Neuronal stem cell (in vitro differentiated cells): Measurements from ENCODE around the gene WAC.
A peak's percentile ranks its signal among the peaks of the same experiment; 100 is the strongest.

Experiments used
- DNase-seq: peaks from one replicate; pipeline ENCODE4 v3.0.0-alpha.2; 2013; ENCODE audit warnings: low spot score
- H2AFZ ChIP-seq: one replicate; pipeline ENCODE4 v1.6.1; 2013; ENCODE audit warnings: mild to moderate bottlenecking, low read length, inconsistent platforms
- H2AK5ac ChIP-seq: 2 replicates; pipeline ENCODE4 v1.6.1; 2013; ENCODE audit warnings: low read depth, mild to moderate bottlenecking, inconsistent platforms, low read length, moderate library complexity, mixed read lengths
- H2BK120ac ChIP-seq: 2 replicates; pipeline ENCODE4 v1.6.1; 2013; ENCODE audit warnings: low read depth, mild to moderate bottlenecking, inconsistent platforms, low read length, moderate library complexity, mixed read lengths
- H2BK12ac ChIP-seq: one replicate; pipeline ENCODE4 v1.6.1; 2013; ENCODE audit warnings: low read length, inconsistent platforms
- H2BK15ac ChIP-seq: 2 replicates; pipeline ENCODE4 v1.6.1; 2013; ENCODE audit warnings: mild to moderate bottlenecking, low read length, inconsistent platforms, mixed read lengths
- H2BK5ac ChIP-seq: one replicate; pipeline ENCODE4 v1.6.1; 2013; ENCODE audit warnings: inconsistent platforms, mild to moderate bottlenecking, low read length, moderate library complexity
- H3K14ac ChIP-seq: one replicate; pipeline ENCODE4 v1.6.1; 2013; ENCODE audit warnings: low read length, inconsistent platforms
- H3K18ac ChIP-seq: 2 replicates; pipeline ENCODE4 v1.6.1; 2013; ENCODE audit warnings: low read length, inconsistent platforms
- H3K23ac ChIP-seq: 2 replicates; pipeline ENCODE4 v1.6.1; 2013; ENCODE audit warnings: low read depth, mild to moderate bottlenecking, mixed read lengths, low read length, inconsistent platforms; ENCODE audit not compliant: poor library complexity
- H3K27ac ChIP-seq: replicated peaks from 3 replicates; pipeline ENCODE4 v1.5.1; 2013; ENCODE audit warnings: low read length, inconsistent platforms
- H3K27me3 ChIP-seq, 3 experiments: 2 replicates each; pipeline ENCODE4 v1.6.1; 2013; ENCODE audit warnings: low read length in 3 of 3, mild to moderate bottlenecking in 2 of 3, inconsistent platforms in 1 of 3, low read depth in 1 of 3, mixed read lengths in 1 of 3, moderate library complexity in 1 of 3; ENCODE audit not compliant: control insufficient read depth in 3 of 3, insufficient read depth in 3 of 3
- H3K36me3 ChIP-seq, 2 donors: replicated peaks in 1 of 2; 2 replicates each; pipeline ENCODE4 v1.6.1; 2013; ENCODE audit warnings: low read length in 2 of 2; ENCODE audit not compliant: control insufficient read depth in 2 of 2, insufficient read depth in 2 of 2
- H3K4ac ChIP-seq: 2 replicates; pipeline ENCODE4 v1.6.1; 2013; ENCODE audit warnings: inconsistent platforms, mild to moderate bottlenecking, low read length, moderate library complexity
- H3K4me1 ChIP-seq, 2 donors: 1 replicate in 1 of 2; 2 replicates in 1 of 2; pipeline ENCODE4 v1.6.1; 2013; ENCODE audit warnings: low read length in 2 of 2, low read depth in 1 of 2; ENCODE audit not compliant: control insufficient read depth in 2 of 2, insufficient read depth in 1 of 2
- H3K4me2 ChIP-seq: one replicate; pipeline ENCODE4 v1.6.1; 2013; ENCODE audit warnings: mild to moderate bottlenecking, low read length, inconsistent platforms; ENCODE audit not compliant: insufficient read depth, poor library complexity, severe bottlenecking
- H3K4me3 ChIP-seq, 2 donors: 2 replicates each; pipeline ENCODE4 v1.5.1; 2013; ENCODE audit warnings: low read length in 2 of 2, mild to moderate bottlenecking in 2 of 2, inconsistent platforms in 1 of 2, moderate library complexity in 1 of 2
- H3K79me1 ChIP-seq: one replicate; pipeline ENCODE4 v1.6.1; 2013; ENCODE audit warnings: low read depth, mild to moderate bottlenecking, inconsistent platforms, low read length, moderate library complexity
- H3K9ac ChIP-seq: one replicate; pipeline ENCODE4 v1.6.1; 2013; ENCODE audit warnings: mild to moderate bottlenecking, low read depth, low read length, inconsistent platforms; ENCODE audit not compliant: poor library complexity
- H3K9me3 ChIP-seq, 2 donors: replicated peaks in 1 of 2; 2 replicates each; pipeline versions ENCODE3 to v1.6.1; 2013; ENCODE audit warnings: low read length in 2 of 2, mild to moderate bottlenecking in 2 of 2, inconsistent platforms in 1 of 2, low read depth in 1 of 2, mixed read lengths in 1 of 2, moderate library complexity in 1 of 2; ENCODE audit not compliant: control insufficient read depth in 2 of 2, insufficient read depth in 1 of 2
- H4K8ac ChIP-seq: one replicate; pipeline ENCODE4 v1.6.1; 2013; ENCODE audit warnings: low read depth, mild to moderate bottlenecking, inconsistent platforms, low read length, moderate library complexity
- H4K91ac ChIP-seq: one replicate; pipeline ENCODE4 v1.6.1; 2013; ENCODE audit warnings: low read length, low read depth, mild to moderate bottlenecking, inconsistent platforms; ENCODE audit not compliant: poor library complexity
- WGBS, 2 donors: extraction: QIAGEN DNeasy Blood & Tissue Kit; methylation state at CpG; one replicate each; pipeline ENCODE4 v1.1.7; 2013; ENCODE audit warnings: missing lambda C conversion rate in 2 of 2, mixed read lengths in 1 of 2; ENCODE audit not compliant: insufficient read length in 2 of 2, insufficient replicate concordance in 1 of 2; ENCODE audit errors: extremely low coverage in 2 of 2; 5-methylcytosine and 5-hydroxymethylcytosine counted together

WAC gene

DNA sequence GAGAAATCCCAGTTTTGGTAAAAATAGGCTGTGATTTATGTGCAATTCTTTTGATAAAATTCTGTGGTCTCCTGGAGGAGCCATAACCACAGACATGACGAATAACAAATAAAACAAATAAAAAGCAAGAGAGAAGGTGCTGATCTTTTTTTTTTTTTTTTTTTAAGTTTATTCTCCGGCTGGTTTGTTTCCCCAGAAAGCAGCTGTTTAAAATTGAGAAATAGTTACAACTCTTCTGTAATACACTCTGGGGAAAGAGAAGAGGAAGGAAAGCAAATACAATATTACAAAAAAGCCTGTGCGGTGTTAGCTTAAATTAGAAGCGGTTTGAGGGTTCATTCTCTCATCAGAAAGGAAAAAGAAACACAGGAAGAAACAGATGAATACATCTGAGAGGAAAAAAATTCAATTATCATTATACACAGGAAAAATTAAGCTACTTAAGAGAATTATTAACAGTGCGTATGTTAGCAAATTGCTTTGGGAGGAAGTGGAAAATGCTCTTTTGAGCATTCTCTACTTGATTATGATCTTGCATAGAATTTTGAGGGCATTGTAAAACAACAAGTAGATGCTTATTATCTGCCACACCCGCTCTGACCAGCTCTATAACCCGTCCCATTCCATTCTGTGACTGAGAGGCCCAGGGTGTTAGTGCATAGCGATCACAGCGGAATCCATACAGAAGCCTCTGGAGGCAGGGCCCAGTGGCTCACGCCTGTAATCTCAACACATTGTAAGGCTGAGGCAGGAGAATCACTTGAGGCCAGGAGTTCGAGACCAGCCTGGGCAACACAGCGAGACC lies 40.6 kb upstream of the WAC start:
- H3K4me3 ChIP-seq, result no peak overlapping the region
- no peak overlapping the region for H3K9ac ChIP-seq
- no peak for DNase-seq
- H2BK15ac ChIP-seq, result no peak overlapping the region
- H4K8ac ChIP-seq, result no peak overlapping the region
- H3K27me3 ChIP-seq, result no peaks in the 10 kb centered on the region
- no peak overlapping the region for H2AFZ ChIP-seq
- WGBS, 2 donors, result no CpG with 5 or more reads among the region's 12 CpGs
- H3K14ac ChIP-seq, result no peak overlapping the region
- H2AK5ac ChIP-seq, result no peak overlapping the region
- no peaks in the 10 kb centered on the region for H3K9me3 ChIP-seq
- no peaks in the 10 kb centered on the region for H3K79me1 ChIP-seq
- H3K18ac ChIP-seq, result no peak overlapping the region
- no peak overlapping the region for H2BK120ac ChIP-seq
- H2BK5ac ChIP-seq, result no peak overlapping the region
- no peak overlapping the region for H3K27ac ChIP-seq
- no peak overlapping the region for H3K4me2 ChIP-seq
- H4K91ac ChIP-seq, result no peak overlapping the region
- no peaks in the 10 kb centered on the region for H3K4me1 ChIP-seq
- H3K4ac ChIP-seq, result no peak overlapping the region
- no peak overlapping the region for H2BK12ac ChIP-seq
- no peaks in the 10 kb centered on the region for H3K36me3 ChIP-seq
- no peak overlapping the region for H3K23ac ChIP-seq

DNA sequence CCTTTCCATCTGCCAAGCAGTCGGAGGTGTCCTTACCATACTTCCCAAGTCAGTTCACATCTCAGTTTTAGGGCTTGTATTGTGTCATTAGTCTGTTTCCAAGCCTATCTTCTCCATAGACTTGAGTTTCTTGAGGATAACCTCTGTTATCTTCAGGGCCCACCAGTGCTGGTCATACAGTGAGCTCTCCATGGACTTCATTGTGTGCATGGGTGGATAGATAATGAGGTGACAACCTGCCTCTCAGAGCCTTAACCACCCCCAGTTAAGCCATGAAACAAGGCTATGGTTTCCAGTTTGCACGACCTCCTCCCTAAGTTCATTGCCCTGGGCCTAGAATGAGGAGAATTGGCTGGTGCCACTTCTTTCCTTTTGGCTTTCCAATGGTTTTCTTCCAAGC lies 38.5 kb upstream of the WAC start:
- no peak overlapping the region for H3K23ac ChIP-seq
- H3K4me2 ChIP-seq, result no peak overlapping the region
- no peaks in the 10 kb centered on the region for H3K9me3 ChIP-seq
- H2BK5ac ChIP-seq, result no peak overlapping the region
- H3K79me1 ChIP-seq, result no peaks in the 10 kb centered on the region
- H3K9ac ChIP-seq, result no peak overlapping the region
- no CpG with 5 or more reads among the region's 2 CpGs for WGBS, 2 donors
- H3K27ac ChIP-seq, result no peak overlapping the region
- DNase-seq, result no peak
- H4K8ac ChIP-seq, result no peak overlapping the region
- H3K4me1 ChIP-seq, result no peaks in the 10 kb centered on the region
- H3K36me3 ChIP-seq, result no peaks in the 10 kb centered on the region
- no peaks in the 10 kb centered on the region for H3K27me3 ChIP-seq
- H2BK15ac ChIP-seq, result no peak overlapping the region
- no peak overlapping the region for H2BK12ac ChIP-seq
- no peak overlapping the region for H3K18ac ChIP-seq
- no peak overlapping the region for H3K4ac ChIP-seq
- no peak overlapping the region for H2BK120ac ChIP-seq
- no peak overlapping the region for H4K91ac ChIP-seq
- no peak overlapping the region for H3K14ac ChIP-seq
- H3K4me3 ChIP-seq, result peak overlapping the region in 1 of 2 donors; percentile 64
- H2AFZ ChIP-seq, result no peak overlapping the region
- H2AK5ac ChIP-seq, result no peak overlapping the region

- Histone ChIP-seq H2BK5ac (no peak overlapping the region), H3K9ac (no peak overlapping the region), H2AFZ (no peak overlapping the region), H3K79me1 (no peaks in the 10 kb centered on the region), H3K27me3 (no peaks in the 10 kb centered on the region), H3K4ac (no peak overlapping the region), H3K36me3 (no peaks in the 10 kb centered on the region), H3K14ac (no peak overlapping the region), H3K18ac (no peak overlapping the region), H4K91ac (no peak overlapping the region), H2BK120ac (no peak overlapping the region), H4K8ac (no peak overlapping the region), H3K27ac (no peak overlapping the region), H3K9me3 (no peaks in the 10 kb centered on the region), H3K4me1 (no peaks in the 10 kb centered on the region), H3K23ac (no peak overlapping the region), H2AK5ac (no peak overlapping the region), H2BK12ac (no peak overlapping the region), H3K4me2 (no peak overlapping the region), H2BK15ac (no peak overlapping the region), H3K4me3 (no peak overlapping the region)
- WGBS, 2 donors, result no CpG with 5 or more reads among the region's 3 CpGs
- no peak for DNase-seq
Observed at GRCh38 chr10:28495084-28495483, 37.8 kb upstream of the WAC start.

DNA sequence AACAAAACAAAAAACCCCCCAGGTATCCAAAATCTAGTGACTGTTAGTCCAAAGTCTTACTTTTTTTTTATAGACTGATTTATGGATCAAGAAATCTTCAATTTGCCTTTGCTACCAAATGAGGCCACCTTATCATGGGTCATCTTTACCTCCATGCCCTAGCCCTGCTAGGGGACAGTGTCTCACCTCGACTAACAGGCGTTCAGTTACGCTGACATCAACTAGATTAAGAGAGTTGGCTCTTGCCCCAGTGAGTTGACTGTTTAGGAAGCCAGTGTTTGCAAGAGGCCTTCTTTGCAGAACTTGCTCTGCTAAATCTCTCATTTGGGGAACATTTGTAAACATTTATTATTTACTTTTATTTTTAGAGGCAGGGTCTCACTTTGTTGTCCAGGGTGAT lies 36.9 kb upstream of the WAC start:
- no peak overlapping the region for H2BK15ac ChIP-seq
- H3K9me3 ChIP-seq, result no peaks in the 10 kb centered on the region
- H2BK5ac ChIP-seq, result no peak overlapping the region
- no peak overlapping the region for H3K9ac ChIP-seq
- H4K91ac ChIP-seq, result no peak overlapping the region
- H3K4me1 ChIP-seq, result no peaks in the 10 kb centered on the region
- no peak overlapping the region for H3K18ac ChIP-seq
- no peak overlapping the region for H3K27ac ChIP-seq
- no peak overlapping the region for H3K4me3 ChIP-seq
- no peak overlapping the region for H4K8ac ChIP-seq
- H3K14ac ChIP-seq, result no peak overlapping the region
- H2AK5ac ChIP-seq, result no peak overlapping the region
- no peak overlapping the region for H3K4me2 ChIP-seq
- no CpG with 5 or more reads among the region's 3 CpGs for WGBS, 2 donors
- no peaks in the 10 kb centered on the region for H3K79me1 ChIP-seq
- H3K27me3 ChIP-seq, result no peaks in the 10 kb centered on the region
- H2BK12ac ChIP-seq, result no peak overlapping the region
- no peak overlapping the region for H2BK120ac ChIP-seq
- H3K4ac ChIP-seq, result no peak overlapping the region
- no peaks in the 10 kb centered on the region for H3K36me3 ChIP-seq
- no peak for DNase-seq
- H3K23ac ChIP-seq, result no peak overlapping the region
- no peak overlapping the region for H2AFZ ChIP-seq
